ENCODE data around the gene IGFBPL1. TPM values are rescaled to one million over a fixed set of nuclear protein-coding genes. Genes with fewer than 3 reads are reported as not detected.

IGFBPL1 gene
- total RNA-seq, 1 experiment from 2014 or later = 13.7 TPM

DNA sequence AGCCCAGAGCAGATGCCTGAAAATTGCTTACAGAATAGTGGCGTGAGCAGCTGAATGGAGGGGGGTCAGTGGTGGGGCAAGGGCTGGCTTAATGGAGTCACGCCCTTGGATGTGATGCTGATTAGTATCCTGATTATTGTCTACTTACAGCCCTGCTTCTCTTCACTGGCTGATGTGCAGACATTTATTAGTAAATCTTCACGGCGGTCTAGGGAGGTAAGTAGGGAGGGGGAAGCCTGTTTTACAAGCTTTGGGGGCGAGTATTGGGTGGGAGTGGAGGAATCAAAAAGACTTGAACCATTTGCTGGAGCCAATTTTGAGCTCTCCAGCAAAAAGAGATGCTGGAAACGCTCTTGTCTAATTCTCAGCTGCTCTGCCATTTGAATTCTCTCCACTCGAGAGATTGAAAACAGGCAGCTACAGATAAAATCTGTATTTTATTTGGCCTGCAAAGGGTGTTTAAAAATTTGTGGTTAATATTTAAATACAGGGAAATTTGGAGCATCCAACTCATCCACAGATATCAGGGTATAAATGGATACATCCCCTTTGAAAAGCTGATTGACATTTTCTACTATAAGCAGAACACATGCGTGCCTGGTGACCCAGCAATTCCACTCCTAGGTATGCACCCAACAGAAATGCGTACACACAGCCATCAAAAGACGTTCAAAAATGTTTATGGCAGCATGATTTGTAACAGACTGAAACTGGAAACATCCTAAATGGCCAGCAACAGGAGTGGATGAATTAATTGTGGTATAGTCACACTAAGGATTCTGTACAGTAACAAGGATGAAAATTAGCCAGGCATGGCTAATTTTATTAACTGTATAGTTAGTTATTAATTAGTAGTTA lies 51.3 kb downstream of the IGFBPL1 start:
- ATAC-seq (no peak), DNase-seq (ENCODE audit: low read depth, low spot score) (no peak)
- no peaks in the 10 kb centered on the region for H3K4me1 ChIP-seq (ENCODE audit: control insufficient read depth, insufficient read depth, low read length)
- CTCF ChIA-PET = no interaction called here
- in situ Hi-C loops (cut with HindIII; ENCODE audit: low pct_unique_long_range_greater_than_20kb, low sequenced_read_pairs) = no loop called here
- no peaks in the 10 kb centered on the region for H3K9me3 ChIP-seq (ENCODE audit: control insufficient read depth, insufficient read depth, low read depth, low read length)
- POLR2A ChIA-PET = no interaction called here
- intact Hi-C loops (cut with micrococcal nuclease; ENCODE audit: unreplicated experiment) = no loop called here
- no peak overlapping the region for H3K4me3 ChIP-seq (ENCODE audit: low read depth in 2 of 2, low read length in 2 of 2)
- H3K27me3 ChIP-seq (ENCODE audit: control insufficient read depth, insufficient read depth, low read length) = no peaks in the 10 kb centered on the region
- no peak overlapping the region for H3K27ac ChIP-seq (ENCODE audit: low read length)
- H3K36me3 ChIP-seq (ENCODE audit: control insufficient read depth, insufficient read depth, low read length) = no peaks in the 10 kb centered on the region
- BruUV-seq (replicated peaks) = no TSS peak
- TF ChIP-seq, protein P1, sequence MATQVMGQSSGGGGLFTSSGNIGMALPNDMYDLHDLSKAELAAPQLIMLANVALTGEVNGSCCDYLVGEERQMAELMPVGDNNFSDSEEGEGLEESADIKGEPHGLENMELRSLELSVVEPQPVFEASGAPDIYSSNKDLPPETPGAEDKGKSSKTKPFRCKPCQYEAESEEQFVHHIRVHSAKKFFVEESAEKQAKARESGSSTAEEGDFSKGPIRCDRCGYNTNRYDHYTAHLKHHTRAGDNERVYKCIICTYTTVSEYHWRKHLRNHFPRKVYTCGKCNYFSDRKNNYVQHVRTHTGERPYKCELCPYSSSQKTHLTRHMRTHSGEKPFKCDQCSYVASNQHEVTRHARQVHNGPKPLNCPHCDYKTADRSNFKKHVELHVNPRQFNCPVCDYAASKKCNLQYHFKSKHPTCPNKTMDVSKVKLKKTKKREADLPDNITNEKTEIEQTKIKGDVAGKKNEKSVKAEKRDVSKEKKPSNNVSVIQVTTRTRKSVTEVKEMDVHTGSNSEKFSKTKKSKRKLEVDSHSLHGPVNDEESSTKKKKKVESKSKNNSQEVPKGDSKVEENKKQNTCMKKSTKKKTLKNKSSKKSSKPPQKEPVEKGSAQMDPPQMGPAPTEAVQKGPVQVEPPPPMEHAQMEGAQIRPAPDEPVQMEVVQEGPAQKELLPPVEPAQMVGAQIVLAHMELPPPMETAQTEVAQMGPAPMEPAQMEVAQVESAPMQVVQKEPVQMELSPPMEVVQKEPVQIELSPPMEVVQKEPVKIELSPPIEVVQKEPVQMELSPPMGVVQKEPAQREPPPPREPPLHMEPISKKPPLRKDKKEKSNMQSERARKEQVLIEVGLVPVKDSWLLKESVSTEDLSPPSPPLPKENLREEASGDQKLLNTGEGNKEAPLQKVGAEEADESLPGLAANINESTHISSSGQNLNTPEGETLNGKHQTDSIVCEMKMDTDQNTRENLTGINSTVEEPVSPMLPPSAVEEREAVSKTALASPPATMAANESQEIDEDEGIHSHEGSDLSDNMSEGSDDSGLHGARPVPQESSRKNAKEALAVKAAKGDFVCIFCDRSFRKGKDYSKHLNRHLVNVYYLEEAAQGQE (IDR thresholded peaks at IDR 0.05; ENCODE audit: insufficient read depth in 1 of 2, low read depth in 2 of 2, low read length in 1 of 2) = no peak
- TF ChIP-seq POLR2AphosphoS5 (IDR thresholded peaks at IDR 0.05; ENCODE audit: low read depth, low read length) (no peak), TCF7L2 (IDR thresholded peaks at IDR 0.05; ENCODE audit: low read depth, low read length) (no peak), SIN3A (IDR thresholded peaks at IDR 0.05; ENCODE audit: borderline replicate concordance, insufficient read depth, low read depth, low read length) (no peak)
- TF ChIP-seq, protein P2, sequence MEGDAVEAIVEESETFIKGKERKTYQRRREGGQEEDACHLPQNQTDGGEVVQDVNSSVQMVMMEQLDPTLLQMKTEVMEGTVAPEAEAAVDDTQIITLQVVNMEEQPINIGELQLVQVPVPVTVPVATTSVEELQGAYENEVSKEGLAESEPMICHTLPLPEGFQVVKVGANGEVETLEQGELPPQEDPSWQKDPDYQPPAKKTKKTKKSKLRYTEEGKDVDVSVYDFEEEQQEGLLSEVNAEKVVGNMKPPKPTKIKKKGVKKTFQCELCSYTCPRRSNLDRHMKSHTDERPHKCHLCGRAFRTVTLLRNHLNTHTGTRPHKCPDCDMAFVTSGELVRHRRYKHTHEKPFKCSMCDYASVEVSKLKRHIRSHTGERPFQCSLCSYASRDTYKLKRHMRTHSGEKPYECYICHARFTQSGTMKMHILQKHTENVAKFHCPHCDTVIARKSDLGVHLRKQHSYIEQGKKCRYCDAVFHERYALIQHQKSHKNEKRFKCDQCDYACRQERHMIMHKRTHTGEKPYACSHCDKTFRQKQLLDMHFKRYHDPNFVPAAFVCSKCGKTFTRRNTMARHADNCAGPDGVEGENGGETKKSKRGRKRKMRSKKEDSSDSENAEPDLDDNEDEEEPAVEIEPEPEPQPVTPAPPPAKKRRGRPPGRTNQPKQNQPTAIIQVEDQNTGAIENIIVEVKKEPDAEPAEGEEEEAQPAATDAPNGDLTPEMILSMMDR (IDR thresholded peaks at IDR 0.05) = no peak

DNA sequence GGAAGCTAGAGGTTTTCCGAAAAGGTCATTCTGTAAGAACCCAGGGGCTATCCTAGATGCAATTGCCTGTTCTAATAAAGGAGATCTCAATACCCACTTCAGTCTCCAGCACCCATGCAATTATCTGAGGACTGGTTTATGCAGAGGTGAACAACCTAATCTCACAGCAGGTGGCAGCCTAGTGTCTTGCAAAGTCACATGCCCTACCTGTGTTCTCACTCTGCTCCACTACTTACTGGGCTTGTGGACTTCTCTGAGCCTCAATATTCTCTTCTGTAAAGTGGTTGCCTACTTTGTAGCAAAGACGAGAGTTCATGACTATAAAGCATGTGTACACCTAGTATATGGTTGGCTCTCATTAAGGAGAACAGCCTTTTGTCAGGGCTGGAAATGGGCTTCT lies 52.8 kb downstream of the IGFBPL1 start:
- no peaks in the 10 kb centered on the region for H3K9me3 ChIP-seq (ENCODE audit: control insufficient read depth, insufficient read depth, low read depth, low read length)
- TF ChIP-seq SIN3A (IDR thresholded peaks at IDR 0.05; ENCODE audit: borderline replicate concordance, insufficient read depth, low read depth, low read length) (no peak), POLR2AphosphoS5 (IDR thresholded peaks at IDR 0.05; ENCODE audit: low read depth, low read length) (no peak), TCF7L2 (IDR thresholded peaks at IDR 0.05; ENCODE audit: low read depth, low read length) (no peak)
- TF ChIP-seq, protein P2 (IDR thresholded peaks at IDR 0.05) = peak; percentile 49
- TF ChIP-seq, protein P1 (IDR thresholded peaks at IDR 0.05; ENCODE audit: insufficient read depth in 1 of 2, low read depth in 2 of 2, low read length in 1 of 2) = no peak
- H3K27me3 ChIP-seq (ENCODE audit: control insufficient read depth, insufficient read depth, low read length) = no peaks in the 10 kb centered on the region
- BruUV-seq (replicated peaks) = no TSS peak
- H3K27ac ChIP-seq (ENCODE audit: low read length) = no peak overlapping the region
- DNase-seq (ENCODE audit: low read depth, low spot score) = peak; percentile 22
- H3K4me1 ChIP-seq (ENCODE audit: control insufficient read depth, insufficient read depth, low read length) = no peaks in the 10 kb centered on the region
- POLR2A ChIA-PET = no interaction called here
- H3K4me3 ChIP-seq (ENCODE audit: low read depth in 2 of 2, low read length in 2 of 2) = no peak overlapping the region
- peak; percentile 74; the same call in 1 of the 2 replicates for ATAC-seq
- H3K36me3 ChIP-seq (ENCODE audit: control insufficient read depth, insufficient read depth, low read length) = no peaks in the 10 kb centered on the region
- in situ Hi-C loops (cut with HindIII; ENCODE audit: low pct_unique_long_range_greater_than_20kb, low sequenced_read_pairs) (no loop called here), intact Hi-C loops (cut with micrococcal nuclease; ENCODE audit: unreplicated experiment) (no loop called here)
- CTCF ChIA-PET = interaction anchor here (0.8 kb wide), 1 partner anchor 19 kb away, joined by 5 read pairs; no protein-coding TSS in a partner anchor

Measured in Panc1 (cell line).